ENCODE results near the gene ZHX3. TPM values are rescaled to one million over a fixed set of nuclear protein-coding genes. Genes with fewer than 3 reads are reported as not detected.

Gene ZHX3
- total and polyA plus RNA-seq, 2 of the 4 experiments (the other 2 are of a cell fraction) = 25.0 to 28.0 TPM

GRCh38 chr20:41224281-41224680 is 93.2 kb downstream of the ZHX3 start:
- no peak for TF ChIP-seq RFX5 (IDR thresholded peaks at IDR 0.05; ENCODE audit: low read depth, low read length)
- TF ChIP-seq RAD21 (IDR thresholded peaks at IDR 0.05; ENCODE audit: low read length) = no peak
- TF ChIP-seq MXI1 (IDR thresholded peaks at IDR 0.05; ENCODE audit: borderline replicate concordance, low read depth, low read length) = no peak
- no peak for TF ChIP-seq CEBPB (IDR thresholded peaks at IDR 0.05; ENCODE audit: low read depth, low read length)
- no peak for TF ChIP-seq POLR2A (IDR thresholded peaks at IDR 0.05; ENCODE audit: low read depth, low read length)
- no peak for TF ChIP-seq CHD1 (IDR thresholded peaks at IDR 0.05; ENCODE audit: low read depth, low read length)
- TF ChIP-seq NFE2L2 (IDR thresholded peaks at IDR 0.05; ENCODE audit: low read depth, low read length) = no peak
- no peak for TF ChIP-seq FOS (IDR thresholded peaks at IDR 0.05; ENCODE audit: low read depth, low read length)
- no peak for TF ChIP-seq BHLHE40 (IDR thresholded peaks at IDR 0.05; ENCODE audit: low read depth, low read length)
- no peak for TF ChIP-seq MAZ (IDR thresholded peaks at IDR 0.05; ENCODE audit: borderline replicate concordance, low read depth, low read length)
- TF ChIP-seq, protein P1, sequence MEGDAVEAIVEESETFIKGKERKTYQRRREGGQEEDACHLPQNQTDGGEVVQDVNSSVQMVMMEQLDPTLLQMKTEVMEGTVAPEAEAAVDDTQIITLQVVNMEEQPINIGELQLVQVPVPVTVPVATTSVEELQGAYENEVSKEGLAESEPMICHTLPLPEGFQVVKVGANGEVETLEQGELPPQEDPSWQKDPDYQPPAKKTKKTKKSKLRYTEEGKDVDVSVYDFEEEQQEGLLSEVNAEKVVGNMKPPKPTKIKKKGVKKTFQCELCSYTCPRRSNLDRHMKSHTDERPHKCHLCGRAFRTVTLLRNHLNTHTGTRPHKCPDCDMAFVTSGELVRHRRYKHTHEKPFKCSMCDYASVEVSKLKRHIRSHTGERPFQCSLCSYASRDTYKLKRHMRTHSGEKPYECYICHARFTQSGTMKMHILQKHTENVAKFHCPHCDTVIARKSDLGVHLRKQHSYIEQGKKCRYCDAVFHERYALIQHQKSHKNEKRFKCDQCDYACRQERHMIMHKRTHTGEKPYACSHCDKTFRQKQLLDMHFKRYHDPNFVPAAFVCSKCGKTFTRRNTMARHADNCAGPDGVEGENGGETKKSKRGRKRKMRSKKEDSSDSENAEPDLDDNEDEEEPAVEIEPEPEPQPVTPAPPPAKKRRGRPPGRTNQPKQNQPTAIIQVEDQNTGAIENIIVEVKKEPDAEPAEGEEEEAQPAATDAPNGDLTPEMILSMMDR (conservative IDR thresholded peaks at IDR 0.05; ENCODE audit: low read depth, low read length) = no peak
- TF ChIP-seq USF2 (IDR thresholded peaks at IDR 0.05; ENCODE audit: low read depth, low read length) = no peak
- TF ChIP-seq SMC3 (IDR thresholded peaks at IDR 0.05; ENCODE audit: low read depth, low read length) = no peak
- TF ChIP-seq ELK1 (IDR thresholded peaks at IDR 0.05; ENCODE audit: borderline replicate concordance, low read depth, low read length) = no peak
- TF ChIP-seq RCOR1 (IDR thresholded peaks at IDR 0.05; ENCODE audit: insufficient replicate concordance, low read length) = no peak
- no peak for TF ChIP-seq MAFK (IDR thresholded peaks at IDR 0.05; ENCODE audit: low read depth, low read length)

More at GRCh38 chr20:41224281-41224680, 93.2 kb downstream of the ZHX3 start:
- intact Hi-C loops (cut with micrococcal nuclease) = no loop called here
- Histone ChIP-seq H3K4me3 (ENCODE audit: insufficient read depth, low read depth, low read length) (no peak overlapping the region), H3K4me1 (ENCODE audit: control insufficient read depth, insufficient read depth, low read length) (peaks cover 9% of the 10 kb centered on the region), H3K56ac (ENCODE audit: extremely low read depth, insufficient read depth, low read length) (no peak overlapping the region), H3K36me3 (ENCODE audit: control insufficient read depth, insufficient read depth, low read length) (no peaks in the 10 kb centered on the region), H4K5ac (ENCODE audit: low read depth, low read length) (no peak overlapping the region), H3K18ac (ENCODE audit: low read depth, low read length) (no peak overlapping the region), H2AK5ac (ENCODE audit: low read depth, low read length) (no peak overlapping the region), H3K9me1 (ENCODE audit: insufficient read depth, low read length) (no peaks in the 10 kb centered on the region; the same call in 1 of the 2 replicates), H2BK20ac (ENCODE audit: low read depth, low read length) (no peak overlapping the region), H3K79me1 (ENCODE audit: low read depth in 1 of 2, low read length in 2 of 2) (peaks cover 32 to 51% of the 10 kb centered on the region in 2 experiments), H3K14ac (replicated peaks; ENCODE audit: low read depth, low read length) (no peak overlapping the region), H3K27me3 (ENCODE audit: control insufficient read depth, insufficient read depth, low read length) (no peaks in the 10 kb centered on the region), H4K20me1 (ENCODE audit: insufficient read depth, low read length) (no peaks in the 10 kb centered on the region; the same call in 1 of the 2 replicates), H4K91ac (ENCODE audit: insufficient read depth, low read depth, low read length) (no peak overlapping the region), H2AFZ (replicated peaks; ENCODE audit: low read length, poor library complexity) (no peak overlapping the region), H3K9ac (ENCODE audit: low read depth, low read length) (no peak overlapping the region), H3K23ac (ENCODE audit: low read depth, low read length) (no peak overlapping the region), H3K4me2 (ENCODE audit: low read depth, low read length) (no peak overlapping the region), H4K8ac (ENCODE audit: low read depth in 2 of 2, low read length in 2 of 2) (no peak overlapping the region), H2BK5ac (ENCODE audit: low read depth, low read length, poor library complexity, severe bottlenecking) (no peak overlapping the region), H2BK15ac (ENCODE audit: low read depth, low read length) (no peak overlapping the region), H3K27ac (ENCODE audit: insufficient read depth, low read length) (no peak overlapping the region), H2BK120ac (ENCODE audit: low read depth, low read length) (no peak overlapping the region), H3K9me3 (ENCODE audit: control insufficient read depth, insufficient read depth, low read length) (no peaks in the 10 kb centered on the region), H2AK9ac (replicated peaks; ENCODE audit: low read depth, low read length, poor library complexity) (no peak overlapping the region), H3K4ac (ENCODE audit: low read depth, low read length) (no peak overlapping the region)
- DNase-seq = no peak
- ChIA-PET POLR2A (ENCODE audit: unreplicated experiment) (no interaction called here), CTCF (interaction anchor here (1.4 to 3.0 kb wide), 4 partner anchors 8 to 115 kb away, joined by 3 to 12 read pairs (median 6); no protein-coding TSS in a partner anchor)
- dilution Hi-C loops (cut with HindIII; ENCODE audit: low sequenced_read_pairs, unreplicated experiment) = no loop called here
- ATAC-seq (ENCODE audit: low read depth) = no peak
- WGBS, 2 experiments (ENCODE audit: extremely low coverage in 2 of 2, insufficient read length in 1 of 2) = no CpG with 5 or more reads among the region's 1 CpG
- in situ Hi-C loops (cut with MboI; ENCODE audit: low sequenced_read_pairs) = no loop called here
- BruUV-seq (replicated peaks) = no TSS peak
